Measurements from ENCODE around the gene ALDH1A2.

ALDH1A2 gene

GRCh38 chr15:58063614-58064013 lies 1.9 kb downstream of the ALDH1A2 start:
- DNase-seq (ENCODE audit: low spot score): no peak
- in situ Hi-C loops (cut with MboI; ENCODE audit: low sequenced_read_pairs, unreplicated experiment): no loop called here
- TF ChIP-seq CTCF (IDR thresholded peaks at IDR 0.05; ENCODE audit: borderline replicate concordance, control extremely low read depth, extremely low read depth, insufficient read depth, missing control alignments): no peak

DNA sequence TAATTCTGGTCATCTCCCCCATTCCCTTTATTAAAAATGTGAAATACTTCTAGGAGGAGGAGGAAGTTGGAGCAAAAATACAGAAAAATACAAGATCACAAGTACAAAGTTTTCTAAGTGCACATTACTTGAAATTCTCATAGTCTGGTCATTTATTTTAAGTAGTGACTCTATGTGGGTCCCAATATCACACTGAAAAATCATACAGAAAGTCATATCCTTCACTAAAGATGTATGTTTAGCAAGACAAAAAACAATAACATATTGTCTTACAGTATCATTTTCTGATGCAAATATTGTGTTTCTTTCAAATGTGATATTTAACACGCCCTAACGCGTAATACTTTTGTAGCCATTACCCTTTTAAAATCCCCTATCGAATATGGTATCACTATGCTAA lies 2.5 kb downstream of the ALDH1A2 start:
- DNase-seq (ENCODE audit: low spot score): no peak
- no peak for TF ChIP-seq CTCF (IDR thresholded peaks at IDR 0.05; ENCODE audit: borderline replicate concordance, control extremely low read depth, extremely low read depth, insufficient read depth, missing control alignments)
- in situ Hi-C loops (cut with MboI; ENCODE audit: low sequenced_read_pairs, unreplicated experiment): no loop called here

DNA sequence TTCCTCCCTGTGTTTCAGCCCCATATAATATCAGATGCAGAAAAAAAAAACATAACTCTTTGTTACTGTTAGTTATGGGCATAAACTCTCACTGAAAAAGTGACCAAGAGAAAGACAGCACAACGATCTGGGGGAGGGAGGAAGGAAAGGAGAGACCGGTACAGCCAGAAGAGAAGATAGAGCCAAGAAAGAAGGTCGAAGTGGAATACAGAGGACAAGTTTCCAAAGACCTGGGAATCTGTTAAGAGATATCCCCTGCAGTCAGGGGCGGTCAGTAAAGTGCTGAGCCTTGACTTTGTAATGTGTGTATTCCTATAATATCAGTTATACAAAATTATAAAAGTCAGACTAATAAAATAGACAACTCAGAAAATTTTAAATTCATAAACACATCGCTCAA lies 3.3 kb downstream of the ALDH1A2 start:
- TF ChIP-seq CTCF (IDR thresholded peaks at IDR 0.05; ENCODE audit: borderline replicate concordance, control extremely low read depth, extremely low read depth, insufficient read depth, missing control alignments): no peak
- in situ Hi-C loops (cut with MboI; ENCODE audit: low sequenced_read_pairs, unreplicated experiment): no loop called here
- no peak for DNase-seq (ENCODE audit: low spot score)

DNA sequence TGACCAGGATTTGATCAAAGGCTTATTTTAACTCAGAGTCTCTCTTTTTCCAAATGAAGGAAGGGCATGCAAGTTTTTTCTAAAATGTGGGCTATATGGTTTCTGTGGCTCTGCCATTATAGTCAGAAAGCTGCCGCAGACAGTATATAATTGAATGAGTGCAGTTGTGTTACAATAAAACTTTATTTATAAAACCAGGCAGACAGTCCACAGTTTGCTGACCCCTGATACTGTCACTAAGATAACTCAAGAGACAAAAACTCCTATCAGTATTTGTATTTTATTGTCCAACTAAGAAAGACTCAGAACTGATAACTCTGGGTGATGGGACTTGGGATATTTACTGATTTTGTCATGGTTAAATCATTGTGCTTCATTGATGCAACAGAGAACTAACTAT lies 4.9 kb downstream of the ALDH1A2 start:
- no peak for TF ChIP-seq CTCF (IDR thresholded peaks at IDR 0.05; ENCODE audit: borderline replicate concordance, control extremely low read depth, extremely low read depth, insufficient read depth, missing control alignments)
- no peak for DNase-seq (ENCODE audit: low spot score)
- in situ Hi-C loops (cut with MboI; ENCODE audit: low sequenced_read_pairs, unreplicated experiment): no loop called here

DNA sequence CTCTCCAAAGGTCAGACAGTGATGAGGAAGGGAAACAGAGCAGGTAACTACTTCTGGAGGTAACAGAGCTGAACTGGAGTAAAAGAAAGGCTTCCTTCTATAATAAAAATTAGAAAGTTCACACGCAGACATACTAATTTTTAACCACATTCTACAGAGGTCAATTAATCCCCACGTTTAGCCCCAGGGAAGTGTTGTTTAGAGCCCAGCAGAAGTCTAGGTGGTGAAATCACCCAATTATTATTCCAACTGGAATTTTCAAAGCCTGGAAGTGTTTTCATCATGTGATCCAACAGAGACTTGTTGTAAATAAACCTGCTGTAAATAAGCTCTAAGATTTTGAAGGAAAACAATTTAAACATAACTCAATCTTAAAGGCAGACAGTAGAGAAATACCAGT lies 6.8 kb downstream of the ALDH1A2 start:
- TF ChIP-seq CTCF (IDR thresholded peaks at IDR 0.05; ENCODE audit: borderline replicate concordance, control extremely low read depth, extremely low read depth, insufficient read depth, missing control alignments): no peak
- in situ Hi-C loops (cut with MboI; ENCODE audit: low sequenced_read_pairs, unreplicated experiment): no loop called here

GRCh38 chr15:58058073-58058472 lies 7.4 kb downstream of the ALDH1A2 start:
- no peak for TF ChIP-seq CTCF (IDR thresholded peaks at IDR 0.05; ENCODE audit: borderline replicate concordance, control extremely low read depth, extremely low read depth, insufficient read depth, missing control alignments)
- no peak for DNase-seq (ENCODE audit: low spot score)
- in situ Hi-C loops (cut with MboI; ENCODE audit: low sequenced_read_pairs, unreplicated experiment): no loop called here

More for the DNA sequence above, 6.8 kb downstream of the ALDH1A2 start:
- no peak for DNase-seq (ENCODE audit: low spot score)

DNA sequence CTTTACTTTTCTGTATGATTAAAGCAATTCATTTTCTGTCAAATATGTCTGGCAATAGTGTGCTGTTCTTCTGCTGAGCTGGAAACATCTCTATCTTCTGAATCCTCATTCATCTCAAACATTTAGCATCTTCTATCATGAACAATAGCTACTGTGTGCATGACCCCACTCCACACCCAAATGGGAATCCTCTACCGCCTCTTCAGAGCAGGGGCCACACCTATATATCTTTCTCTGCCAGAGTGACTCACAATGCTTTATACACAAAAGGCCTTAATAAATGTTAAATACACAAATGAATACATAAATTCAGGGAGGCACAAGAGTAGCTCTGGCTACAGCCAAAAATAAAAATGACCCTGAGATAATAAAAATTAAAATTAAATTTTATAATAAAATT lies 8.0 kb downstream of the ALDH1A2 start:
- DNase-seq (ENCODE audit: low spot score): no peak
- TF ChIP-seq CTCF (IDR thresholded peaks at IDR 0.05; ENCODE audit: borderline replicate concordance, control extremely low read depth, extremely low read depth, insufficient read depth, missing control alignments): no peak
- in situ Hi-C loops (cut with MboI; ENCODE audit: low sequenced_read_pairs, unreplicated experiment): no loop called here

All from GM13976 (cell line).